HCT116 (cell line): Measurements from ENCODE around the gene LAMC2. TPM values are rescaled to one million over a fixed set of nuclear protein-coding genes. Genes with fewer than 3 reads are reported as not detected.

ENCODE experiments used
- ATAC-seq: fragments of 200-7000 bp; cut with Tn5 transposase; 2 replicates; pipeline ENCODE4 v1.9.1; 2020; ENCODE audit warnings: mild to moderate bottlenecking, moderate library complexity
- BruUV-seq: library from RNA; stranded (reverse); fragments of 400-500 nt; replicated peaks from 2 replicates; lab custom pipeline; 2021; lab: Mats Ljungman, UMichigan
- CTCF ChIA-PET: fragments of 300-600 bp; sonication (Branson Sonifier 250); formaldehyde crosslinking; loops from one replicate; lab custom pipeline; 2021; ENCODE audit warnings: antibody characterized with exemption; lab: Charles Lee
- POLR2A ChIA-PET: fragments of 300-600, 350-600 bp; sonication (Branson Sonifier 250); formaldehyde crosslinking; loops from one replicate; lab custom pipeline; 2021; ENCODE audit warnings: antibody characterized with exemption; lab: Charles Lee
- RAD21 ChIA-PET, 2 experiments: fragments of 300-600 bp; sonication (Branson Sonifier 250); formaldehyde crosslinking; loops; one replicate each; lab custom pipeline; 2023; ENCODE audit warnings: low total read pairs in 2 of 2; ENCODE audit not compliant: uncharacterized antibody in 2 of 2, unreplicated experiment in 2 of 2, low non-redundant PET in 1 of 2; lab: Charles Lee
- DNase-seq: peaks from one replicate; pipeline ENCODE4 v3.0.0-alpha.2; 2010; ENCODE audit warnings: low read depth, low spot score
- H2AFZ ChIP-seq: fragments of 200-600 bp; shearing (Covaris generic), sonication (generic); 2 replicates; pipeline ENCODE4 v1.6.1; 2017; ENCODE audit warnings: low read depth, mixed run types, mixed read lengths, antibody characterized with exemption, low read length; ENCODE audit not compliant: poor library complexity, severe bottlenecking
- H3K27ac ChIP-seq: 2 replicates; pipeline ENCODE4 v1.5.1; 2012; ENCODE audit warnings: low read depth, low read length
- H3K27me3 ChIP-seq: fragments of 200-600 bp; sonication (generic); 2 replicates; pipeline ENCODE4 v1.6.1; 2016; ENCODE audit warnings: mixed run types, low read length, mixed read lengths; ENCODE audit not compliant: insufficient read depth
- H3K36me3 ChIP-seq, 2 experiments: fragments of 200-500 bp in 1 of 2; fragments of 200-600 bp in 1 of 2; sonication (Bioruptor generic) in 1 of 2; sonication (generic) in 1 of 2; 2 replicates each; pipeline versions ENCODE4 v1.5.1 to v1.6.1; 2014 to 2016; ENCODE audit warnings: low read length in 2 of 2, inconsistent platforms in 1 of 2, mixed read lengths in 1 of 2, mixed run types in 1 of 2; ENCODE audit not compliant: insufficient read depth in 2 of 2, control insufficient read depth in 1 of 2
- H3K4me1 ChIP-seq, 2 experiments: fragments of 200-600 bp in 1 of 2; sonication (generic) in 1 of 2; 2 replicates each; pipeline versions ENCODE4 v1.5.1 to v1.6.1; 2012 to 2017; ENCODE audit warnings: low read length in 2 of 2, inconsistent platforms in 1 of 2, mild to moderate bottlenecking in 1 of 2, mixed read lengths in 1 of 2, mixed run types in 1 of 2, moderate library complexity in 1 of 2; ENCODE audit not compliant: insufficient read depth in 2 of 2, control insufficient read depth in 1 of 2
- H3K4me2 ChIP-seq: fragments of 200-600 bp; sonication (generic); 2 replicates; pipeline ENCODE4 v1.6.1; 2017; ENCODE audit warnings: mixed run types, low read length, mixed read lengths
- H3K4me3 ChIP-seq, 2 experiments: fragments of 200-600 bp in 1 of 2; sonication (generic) in 1 of 2; replicated peaks in 1 of 2; 2 replicates each; pipeline ENCODE4 v1.5.1; 2011 to 2016; ENCODE audit warnings: low read length in 2 of 2, control low read depth in 1 of 2, low read depth in 1 of 2, mild to moderate bottlenecking in 1 of 2, mixed read lengths in 1 of 2, mixed run types in 1 of 2
- H3K79me2 ChIP-seq: fragments of 200-600 bp; sonication (generic); 2 replicates; pipeline ENCODE4 v1.6.1; 2017; ENCODE audit warnings: mild to moderate bottlenecking, mixed run types, low read length, moderate library complexity, mixed read lengths; ENCODE audit not compliant: insufficient read depth
- H3K9ac ChIP-seq: fragments of 200-600 bp; sonication (generic); 2 replicates; pipeline ENCODE4 v1.6.1; 2016; ENCODE audit warnings: low read length, mixed read lengths
- H3K9me2 ChIP-seq: fragments of 200-600 bp; sonication (generic), shearing (Covaris generic); 2 replicates; pipeline ENCODE4 v1.6.1; 2017; ENCODE audit warnings: mixed run types, mild to moderate bottlenecking, moderate library complexity; ENCODE audit not compliant: insufficient read depth
- H3K9me3 ChIP-seq, 2 experiments: fragments of 200-500 bp in 1 of 2; fragments of 200-600 bp in 1 of 2; sonication (Bioruptor generic) in 1 of 2; sonication (generic) in 1 of 2; 2 replicates each; pipeline ENCODE4 v1.6.1; 2014 to 2017; ENCODE audit warnings: low read length in 2 of 2, mixed read lengths in 2 of 2, inconsistent platforms in 1 of 2, low read depth in 1 of 2, mild to moderate bottlenecking in 1 of 2, mixed run types in 1 of 2, moderate library complexity in 1 of 2; ENCODE audit not compliant: control insufficient read depth in 1 of 2, insufficient read depth in 1 of 2
- H4K20me1 ChIP-seq: fragments of 200-600 bp; sonication (generic), shearing (Covaris generic); 2 replicates; pipeline ENCODE4 v1.6.1; 2017; ENCODE audit warnings: mixed run types, mild to moderate bottlenecking, moderate library complexity; ENCODE audit not compliant: insufficient read depth
- CEBPB ChIP-seq: IDR thresholded peaks from 2 replicates; pipeline ENCODE4 v1.6.1; 2012; ENCODE audit warnings: low read depth
- EGR1 ChIP-seq: IDR thresholded peaks from 2 replicates; pipeline ENCODE4 v1.6.1; 2012; ENCODE audit warnings: low read depth
- ELF1 ChIP-seq: IDR thresholded peaks from 2 replicates; pipeline ENCODE4 v1.6.1; 2012; ENCODE audit warnings: low read depth, borderline replicate concordance
- EZH2 ChIP-seq: fragments of 200-600 bp; sonication (generic); IDR thresholded peaks from 2 replicates; pipeline ENCODE4 v1.6.1; 2017; ENCODE audit warnings: antibody characterized with exemption, mixed run types
- EZH2phosphoT487 ChIP-seq: fragments of 200-600 bp; IDR thresholded peaks from 2 replicates; pipeline ENCODE4 v1.6.1; 2018; ENCODE audit warnings: antibody characterized with exemption, borderline replicate concordance
- FOSL1 ChIP-seq: IDR thresholded peaks from 2 replicates; pipeline ENCODE4 v1.6.1; 2012; ENCODE audit warnings: low read depth
- JUND ChIP-seq: IDR thresholded peaks from 2 replicates; pipeline ENCODE4 v1.6.1; 2012
- POLR2A ChIP-seq: IDR thresholded peaks from 2 replicates; pipeline ENCODE4 v1.7.0; 2011; ENCODE audit warnings: borderline replicate concordance; ENCODE audit not compliant: insufficient read depth, insufficient read length; ENCODE audit errors: extremely low read depth
- POLR2AphosphoS5 ChIP-seq: IDR thresholded peaks from 2 replicates; pipeline ENCODE4 v1.6.1; 2011; ENCODE audit warnings: mild to moderate bottlenecking, low read depth, low read length, moderate library complexity
- SIN3A ChIP-seq: IDR thresholded peaks from 2 replicates; pipeline ENCODE4 v1.6.1; 2012; ENCODE audit warnings: low read depth
- SP1 ChIP-seq: IDR thresholded peaks from 2 replicates; pipeline ENCODE4 v1.6.1; 2012; ENCODE audit warnings: low read depth
- SRF ChIP-seq: IDR thresholded peaks from 2 replicates; pipeline ENCODE4 v1.6.1; 2012; ENCODE audit warnings: low read depth
- TCF7L2 ChIP-seq: IDR thresholded peaks from 2 replicates; pipeline ENCODE4 v1.7.0; 2011; ENCODE audit warnings: borderline replicate concordance, inconsistent platforms; ENCODE audit not compliant: insufficient read depth, insufficient read length; ENCODE audit errors: extremely low read depth
- YY1 ChIP-seq: IDR thresholded peaks from 2 replicates; pipeline ENCODE4 v1.6.1; 2011; ENCODE audit warnings: low read length, low read depth, moderate library complexity, mild to moderate bottlenecking; ENCODE audit not compliant: insufficient replicate concordance; ENCODE audit errors: extremely low read depth
- ZNF274 ChIP-seq: fragments of 200-500 bp; sonication (Bioruptor generic); IDR thresholded peaks from 2 replicates; pipeline ENCODE4 v1.6.1; 2014; ENCODE audit warnings: mild to moderate bottlenecking, low read depth, low read length, inconsistent platforms
- intact Hi-C: fragments of 100-400 bp; cut with micrococcal nuclease; formaldehyde crosslinking; loops from 2 replicates; pipeline ENCODE4 v1.10.0; 2022
- total RNA-seq: library from RNA; stranded (reverse); gene quantifications from one replicate; pipeline ENCODE4 v1.2.1, GENCODE V29; 2021; ENCODE audit not compliant: unreplicated experiment
- TF ChIP-seq, protein P1 (sequence below), 3 experiments: fragments of 200-600 bp in 1 of 3; sonication (generic) in 1 of 3; IDR thresholded peaks in 2 of 3; conservative IDR thresholded peaks in 1 of 3; 2 replicates each; pipeline ENCODE4 v1.5.1; 2012 to 2017; ENCODE audit warnings: low read depth in 2 of 3, low read length in 2 of 3, antibody characterized with exemption in 1 of 3, borderline replicate concordance in 1 of 3, control low read depth in 1 of 3, mild to moderate bottlenecking in 1 of 3, mixed read lengths in 1 of 3, mixed run types in 1 of 3, moderate library complexity in 1 of 3; ENCODE audit not compliant: insufficient read depth in 1 of 3
- TF ChIP-seq, protein P2 (sequence below): IDR thresholded peaks from 2 replicates; pipeline ENCODE4 v1.6.1; 2012
- TF ChIP-seq, protein P3 (sequence below): IDR thresholded peaks from 2 replicates; pipeline ENCODE4 v1.6.1; 2012; ENCODE audit warnings: low read depth
- TF ChIP-seq, protein P4 (sequence below): IDR thresholded peaks from 2 replicates; pipeline ENCODE4 v1.6.1; 2012

LAMC2 gene
- total RNA-seq, 1 experiment from 2014 or later: 22.2 TPM

DNA sequence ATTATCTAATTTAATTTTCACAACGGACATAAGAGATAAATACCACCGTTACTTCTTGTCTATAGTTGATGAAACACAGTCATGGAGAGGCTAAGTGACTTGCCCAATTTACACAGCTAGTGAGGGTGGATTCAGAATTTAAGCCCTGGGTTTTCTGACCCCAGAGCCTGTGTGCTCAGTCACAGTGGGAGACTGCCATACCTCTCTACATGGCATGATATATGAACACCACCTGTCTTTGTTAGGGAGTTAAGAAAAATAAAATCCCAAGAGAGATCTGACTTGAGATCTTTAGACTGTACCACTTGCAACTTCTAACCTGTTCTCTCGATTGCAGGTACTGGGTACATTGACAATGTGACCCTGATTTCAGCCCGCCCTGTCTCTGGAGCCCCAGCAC is 40.3 kb downstream of the LAMC2 start:
- Histone ChIP-seq H3K36me3 (no peaks in the 10 kb centered on the region), H3K9me2 (no peaks in the 10 kb centered on the region), H3K4me2 (no peak overlapping the region; the same call in 1 of the 2 replicates), H2AFZ (no peak overlapping the region), H3K9me3 (no peaks in the 10 kb centered on the region), H3K27ac (no peak overlapping the region), H3K79me2 (no peaks in the 10 kb centered on the region), H3K27me3 (no peaks in the 10 kb centered on the region), H4K20me1 (no peaks in the 10 kb centered on the region), H3K4me1 (peaks cover 8 to 13% of the 10 kb centered on the region in 2 experiments; a peak in 2 of 4 replicates), H3K4me3 (no peak overlapping the region), H3K9ac (no peak overlapping the region)
- BruUV-seq: no TSS peak
- no peak for ATAC-seq
- ChIA-PET RAD21 (no interaction called here), CTCF (interaction anchor here (1.6 kb wide), 1 partner anchor 9 kb away, joined by 17 read pairs; no protein-coding TSS in a partner anchor), POLR2A (interaction anchor here (1.3 kb wide), 1 partner anchor 17 kb away, joined by 3 read pairs; no protein-coding TSS in a partner anchor)
- intact Hi-C loops: no loop called here
- no peak for TF ChIP-seq ELF1
- no peak for TF ChIP-seq SP1
- TF ChIP-seq EZH2phosphoT487: no peak
- TF ChIP-seq EGR1: no peak
- no peak for TF ChIP-seq POLR2AphosphoS5
- no peak for TF ChIP-seq SRF
- no peak for TF ChIP-seq POLR2A
- TF ChIP-seq YY1: no peak
- TF ChIP-seq, protein P1, sequence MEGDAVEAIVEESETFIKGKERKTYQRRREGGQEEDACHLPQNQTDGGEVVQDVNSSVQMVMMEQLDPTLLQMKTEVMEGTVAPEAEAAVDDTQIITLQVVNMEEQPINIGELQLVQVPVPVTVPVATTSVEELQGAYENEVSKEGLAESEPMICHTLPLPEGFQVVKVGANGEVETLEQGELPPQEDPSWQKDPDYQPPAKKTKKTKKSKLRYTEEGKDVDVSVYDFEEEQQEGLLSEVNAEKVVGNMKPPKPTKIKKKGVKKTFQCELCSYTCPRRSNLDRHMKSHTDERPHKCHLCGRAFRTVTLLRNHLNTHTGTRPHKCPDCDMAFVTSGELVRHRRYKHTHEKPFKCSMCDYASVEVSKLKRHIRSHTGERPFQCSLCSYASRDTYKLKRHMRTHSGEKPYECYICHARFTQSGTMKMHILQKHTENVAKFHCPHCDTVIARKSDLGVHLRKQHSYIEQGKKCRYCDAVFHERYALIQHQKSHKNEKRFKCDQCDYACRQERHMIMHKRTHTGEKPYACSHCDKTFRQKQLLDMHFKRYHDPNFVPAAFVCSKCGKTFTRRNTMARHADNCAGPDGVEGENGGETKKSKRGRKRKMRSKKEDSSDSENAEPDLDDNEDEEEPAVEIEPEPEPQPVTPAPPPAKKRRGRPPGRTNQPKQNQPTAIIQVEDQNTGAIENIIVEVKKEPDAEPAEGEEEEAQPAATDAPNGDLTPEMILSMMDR (IDR thresholded peaks at IDR 0.05 in 2 of 3, conservative IDR thresholded peaks at IDR 0.05 in 1 of 3; ENCODE audit: borderline replicate concordance in 1 of 3, insufficient read depth in 1 of 3, low read depth in 2 of 3, low read length in 2 of 3): no peak
- TF ChIP-seq ZNF274: no peak
- TF ChIP-seq FOSL1: no peak
- no peak for TF ChIP-seq CEBPB
- TF ChIP-seq, protein P2, sequence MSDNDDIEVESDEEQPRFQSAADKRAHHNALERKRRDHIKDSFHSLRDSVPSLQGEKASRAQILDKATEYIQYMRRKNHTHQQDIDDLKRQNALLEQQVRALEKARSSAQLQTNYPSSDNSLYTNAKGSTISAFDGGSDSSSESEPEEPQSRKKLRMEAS: no peak
- TF ChIP-seq SIN3A: no peak
- TF ChIP-seq, protein P3, sequence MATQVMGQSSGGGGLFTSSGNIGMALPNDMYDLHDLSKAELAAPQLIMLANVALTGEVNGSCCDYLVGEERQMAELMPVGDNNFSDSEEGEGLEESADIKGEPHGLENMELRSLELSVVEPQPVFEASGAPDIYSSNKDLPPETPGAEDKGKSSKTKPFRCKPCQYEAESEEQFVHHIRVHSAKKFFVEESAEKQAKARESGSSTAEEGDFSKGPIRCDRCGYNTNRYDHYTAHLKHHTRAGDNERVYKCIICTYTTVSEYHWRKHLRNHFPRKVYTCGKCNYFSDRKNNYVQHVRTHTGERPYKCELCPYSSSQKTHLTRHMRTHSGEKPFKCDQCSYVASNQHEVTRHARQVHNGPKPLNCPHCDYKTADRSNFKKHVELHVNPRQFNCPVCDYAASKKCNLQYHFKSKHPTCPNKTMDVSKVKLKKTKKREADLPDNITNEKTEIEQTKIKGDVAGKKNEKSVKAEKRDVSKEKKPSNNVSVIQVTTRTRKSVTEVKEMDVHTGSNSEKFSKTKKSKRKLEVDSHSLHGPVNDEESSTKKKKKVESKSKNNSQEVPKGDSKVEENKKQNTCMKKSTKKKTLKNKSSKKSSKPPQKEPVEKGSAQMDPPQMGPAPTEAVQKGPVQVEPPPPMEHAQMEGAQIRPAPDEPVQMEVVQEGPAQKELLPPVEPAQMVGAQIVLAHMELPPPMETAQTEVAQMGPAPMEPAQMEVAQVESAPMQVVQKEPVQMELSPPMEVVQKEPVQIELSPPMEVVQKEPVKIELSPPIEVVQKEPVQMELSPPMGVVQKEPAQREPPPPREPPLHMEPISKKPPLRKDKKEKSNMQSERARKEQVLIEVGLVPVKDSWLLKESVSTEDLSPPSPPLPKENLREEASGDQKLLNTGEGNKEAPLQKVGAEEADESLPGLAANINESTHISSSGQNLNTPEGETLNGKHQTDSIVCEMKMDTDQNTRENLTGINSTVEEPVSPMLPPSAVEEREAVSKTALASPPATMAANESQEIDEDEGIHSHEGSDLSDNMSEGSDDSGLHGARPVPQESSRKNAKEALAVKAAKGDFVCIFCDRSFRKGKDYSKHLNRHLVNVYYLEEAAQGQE: no peak
- no peak for TF ChIP-seq JUND
- TF ChIP-seq TCF7L2: no peak
- TF ChIP-seq EZH2: no peak
- TF ChIP-seq, protein P4, sequence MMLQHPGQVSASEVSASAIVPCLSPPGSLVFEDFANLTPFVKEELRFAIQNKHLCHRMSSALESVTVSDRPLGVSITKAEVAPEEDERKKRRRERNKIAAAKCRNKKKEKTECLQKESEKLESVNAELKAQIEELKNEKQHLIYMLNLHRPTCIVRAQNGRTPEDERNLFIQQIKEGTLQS: no peak
- DNase-seq: no peak
